Activated CD4-positive, alpha-beta T cell treated with anti-CD3 and anti-CD28 coated beads, Interleukin-2, amount 10 ng/mL, durations not matched to agents 7 days and 5 days (primary cell): ENCODE data around the gene C19orf25. TPM values are rescaled to one million over a fixed set of nuclear protein-coding genes. Genes with fewer than 3 reads are reported as not detected.
"Not testable (repeated sequence)": the region's sequence is repeated elsewhere in the genome, so short reads cannot be mapped to it uniquely, and the experiment has no call there.

Source experiments
- CTCF ChIA-PET: fragments of 350-600 bp; sonication (Branson Sonifier 250); formaldehyde crosslinking; loops from one replicate; lab custom pipeline; 2021; ENCODE audit warnings: antibody characterized with exemption; lab: Charles Lee
- POLR2A ChIA-PET: fragments of 350-600 bp; sonication (Branson Sonifier 250); formaldehyde crosslinking; loops from one replicate; lab custom pipeline; 2021; ENCODE audit warnings: antibody characterized with exemption; lab: Charles Lee
- DNase-seq: peaks from one replicate; pipeline ENCODE4 v3.0.0-alpha.2; 2020
- H3K27ac Mint-ChIP-seq: one replicate; pipeline ENCODE4 v1.8.0; 2021; ENCODE audit warnings: mild to moderate bottlenecking, moderate library complexity, mixed read lengths
- H3K27me3 Mint-ChIP-seq: one replicate; pipeline ENCODE4 v1.8.0; 2021; ENCODE audit warnings: mixed read lengths
- H3K36me3 Mint-ChIP-seq: one replicate; pipeline ENCODE4 v1.8.0; 2021; ENCODE audit warnings: low read depth, mixed read lengths
- H3K4me1 Mint-ChIP-seq: one replicate; pipeline ENCODE4 v1.8.0; 2021; ENCODE audit warnings: mixed read lengths
- H3K4me3 Mint-ChIP-seq: one replicate; pipeline ENCODE4 v1.8.0; 2021; ENCODE audit warnings: mild to moderate bottlenecking, moderate library complexity, mixed read lengths
- H3K9me3 Mint-ChIP-seq: one replicate; pipeline ENCODE4 v1.8.0; 2021; ENCODE audit warnings: mixed read lengths
- total RNA-seq, 2 experiments: library from RNA; stranded (reverse); gene quantifications; one replicate each; pipeline ENCODE4 v1.2.3, GENCODE V29; 2021

C19orf25 gene
- total RNA-seq, 2 experiments from 2014 or later = 33.2 to 40.7 TPM

DNA sequence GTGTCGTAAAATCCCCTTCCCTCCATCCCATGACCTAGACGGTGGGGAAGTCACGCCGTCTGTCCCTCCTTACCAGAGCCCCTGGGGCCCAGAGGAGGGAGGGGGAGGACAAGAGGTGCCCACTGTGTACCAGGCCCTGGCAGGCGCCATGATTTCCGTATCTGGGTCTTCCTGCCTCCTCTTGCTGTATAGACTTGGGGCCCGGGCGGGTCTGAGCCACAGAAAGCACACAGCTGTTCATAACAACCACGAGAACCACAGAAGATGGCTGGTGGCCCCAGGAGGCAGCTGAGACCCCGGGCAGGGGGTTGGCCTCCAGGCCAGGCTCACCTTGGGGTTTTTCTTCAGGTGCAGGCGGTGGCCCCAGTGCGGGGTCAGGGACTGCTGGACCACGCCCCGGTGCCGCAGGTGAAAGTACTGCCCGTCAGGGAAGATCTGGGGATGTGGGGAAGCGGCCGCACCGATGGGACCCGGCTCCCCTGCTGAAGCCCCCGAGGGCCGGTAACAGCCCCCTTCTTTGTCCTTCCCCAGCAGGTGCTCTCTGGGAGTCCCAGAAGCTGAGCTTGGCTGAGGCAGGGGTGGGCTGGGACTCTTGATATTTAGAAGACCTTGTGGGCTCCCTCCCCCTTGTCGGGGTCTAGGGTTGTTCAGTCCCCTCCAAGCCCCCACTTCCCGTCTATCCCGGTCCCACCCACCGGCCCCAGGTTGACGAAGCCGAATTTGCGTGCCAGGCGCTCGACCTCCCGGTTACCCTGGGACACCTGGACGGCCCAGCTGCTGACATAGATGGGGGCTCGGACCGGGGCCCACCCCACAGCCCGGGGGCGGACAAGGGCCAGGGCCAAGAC lies 10.7 kb upstream of the C19orf25 start:
- Mint-ChIP-seq H3K36me3 (no peaks in the 10 kb centered on the region), H3K9me3 (no peaks in the 10 kb centered on the region), H3K27me3 (peaks cover 15% of the 10 kb centered on the region), H3K4me3 (peak overlapping the region; percentile 65), H3K27ac (peak overlapping the region; percentile 79), H3K4me1 (peaks cover 16% of the 10 kb centered on the region)
- ChIA-PET CTCF (interaction anchor here (1.2 to 3.1 kb wide), 2 partner anchors 12 kb away, joined by 4 to 8 read pairs; no protein-coding TSS in a partner anchor), POLR2A (no interaction called here)
- DNase-seq = peak; percentile 38

- H3K27me3 Mint-ChIP-seq = peaks cover 15% of the 10 kb centered on the region
- POLR2A ChIA-PET = no interaction called here
- no peaks in the 10 kb centered on the region for H3K9me3 Mint-ChIP-seq
Observed at GRCh38 chr19:1488282-1488601, 9.2 kb upstream of the C19orf25 start.

DNA sequence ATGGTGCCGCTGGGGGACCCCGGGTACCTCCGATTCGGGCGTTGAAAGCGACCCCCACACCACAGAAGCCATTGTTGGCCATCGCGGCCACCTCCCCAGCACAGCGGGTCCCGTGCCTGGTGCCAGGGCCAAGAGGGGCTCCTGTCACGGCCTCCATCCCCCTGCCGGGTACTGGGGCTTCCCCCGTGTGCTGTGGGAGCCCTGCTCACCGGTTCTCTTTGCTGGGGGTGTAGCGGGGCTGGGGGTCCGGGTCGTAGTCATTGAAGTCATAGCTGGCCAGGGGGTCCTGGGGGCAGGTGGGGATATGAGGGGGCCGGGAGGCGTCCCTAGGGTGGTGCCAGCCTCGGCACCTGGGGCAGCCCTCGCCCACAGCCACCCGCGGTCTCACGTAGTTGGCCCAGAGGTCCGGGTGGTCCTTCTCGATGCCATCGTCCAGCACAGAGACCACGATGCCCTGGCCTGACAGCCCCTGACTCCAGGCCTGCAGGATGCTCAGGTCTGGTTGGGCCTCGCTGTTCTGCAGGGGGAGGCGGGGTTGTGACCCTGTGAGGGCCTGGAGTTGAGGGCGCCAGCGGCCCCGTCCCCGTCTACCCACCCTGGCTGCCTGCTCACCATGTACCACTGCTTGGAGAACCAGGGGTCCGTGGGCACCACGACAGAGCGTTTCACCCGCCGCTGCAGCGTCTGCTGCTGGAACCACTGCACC lies 8.7 kb upstream of the C19orf25 start:
- Mint-ChIP-seq H3K27me3 (peaks cover 10% of the 10 kb centered on the region), H3K9me3 (no peaks in the 10 kb centered on the region), H3K36me3 (no peaks in the 10 kb centered on the region), H3K27ac (no peak overlapping the region), H3K4me1 (peaks cover 16% of the 10 kb centered on the region), H3K4me3 (no peak overlapping the region)
- ChIA-PET POLR2A (no interaction called here), CTCF (interaction anchor here (1.3 kb wide), 1 partner anchor 221 kb away, joined by 3 read pairs; no protein-coding TSS in a partner anchor)
- DNase-seq = no peak

More at GRCh38 chr19:1488282-1488601, 9.2 kb upstream of the C19orf25 start:
- Mint-ChIP-seq H3K36me3 (no peaks in the 10 kb centered on the region), H3K4me3 (no peak overlapping the region), H3K27ac (no peak overlapping the region), H3K4me1 (peaks cover 16% of the 10 kb centered on the region)
- no peak for DNase-seq
- CTCF ChIA-PET = interaction anchor here (1.3 kb wide), 1 partner anchor 222 kb away, joined by 3 read pairs; no protein-coding TSS in a partner anchor

DNA sequence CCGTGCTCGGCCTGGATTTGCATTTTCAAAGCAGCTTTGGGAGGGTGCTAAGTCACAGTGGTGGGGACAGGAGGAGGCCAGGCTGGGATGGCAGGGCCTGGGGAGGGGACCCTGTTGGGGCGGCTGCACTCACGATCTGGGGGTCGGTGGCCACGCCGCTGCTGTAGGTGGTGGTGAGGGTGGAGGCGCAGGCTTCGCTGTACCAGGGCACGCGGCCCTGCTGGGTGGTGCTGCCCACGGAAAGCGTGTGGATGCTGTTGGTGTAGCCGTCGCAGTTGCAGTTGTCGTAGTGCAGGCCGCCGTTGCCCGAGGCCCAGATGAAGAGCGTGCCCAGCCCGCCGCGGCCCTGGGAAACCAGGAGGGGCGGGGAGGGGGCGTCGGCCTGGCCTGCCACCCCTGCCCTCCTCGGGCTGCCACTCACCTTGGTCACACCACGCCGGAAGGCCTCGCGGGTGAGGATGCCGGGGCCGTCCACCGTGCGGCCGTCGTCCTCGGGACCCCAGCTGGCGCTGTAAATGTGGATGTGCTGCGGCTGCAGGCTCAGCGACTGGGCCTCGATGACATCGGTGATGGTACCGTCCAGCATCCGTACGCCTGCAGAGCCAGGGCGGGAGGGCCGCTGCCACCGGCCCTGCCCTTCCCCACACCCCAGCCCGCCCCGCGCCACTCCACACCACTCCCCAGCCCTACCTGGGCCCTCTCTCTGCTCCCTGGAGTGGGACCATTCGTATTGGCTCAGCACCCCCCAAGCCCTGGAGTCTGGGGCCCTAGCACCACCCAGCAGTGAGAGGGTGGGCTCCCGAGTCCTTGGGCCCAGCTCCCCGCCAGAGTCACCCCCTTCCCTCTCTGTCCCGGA lies 7.9 kb upstream of the C19orf25 start:
- Mint-ChIP-seq H3K27me3 (peaks cover 4% of the 10 kb centered on the region), H3K9me3 (no peaks in the 10 kb centered on the region), H3K4me1 (peaks cover 15% of the 10 kb centered on the region), H3K36me3 (no peaks in the 10 kb centered on the region), H3K27ac (no peak overlapping the region), H3K4me3 (no peak overlapping the region)
- DNase-seq = no peak
- ChIA-PET CTCF (no interaction called here), POLR2A (no interaction called here)

DNA sequence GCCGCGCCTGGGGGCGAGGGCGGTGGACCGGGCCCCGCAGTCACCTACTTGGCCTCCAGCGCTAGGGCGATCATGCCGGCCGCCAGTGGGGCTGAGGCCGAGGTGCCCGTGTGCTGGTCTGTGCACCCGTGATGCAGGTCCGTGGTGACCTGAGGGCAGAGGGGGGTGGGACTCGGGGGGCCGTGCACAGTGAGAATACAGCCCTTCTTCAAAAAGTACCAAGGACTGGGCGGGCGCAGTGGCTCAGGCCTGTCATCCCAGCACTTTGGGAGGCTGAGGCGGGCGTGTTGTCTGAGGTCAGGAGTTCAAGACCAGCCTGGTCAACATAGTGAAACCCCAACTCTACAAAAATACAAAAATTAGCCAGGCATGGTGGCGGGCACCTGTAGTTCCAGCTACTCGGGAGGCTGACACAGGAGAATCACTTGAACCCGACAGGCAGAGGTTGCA lies 5.0 kb upstream of the C19orf25 start:
- H3K36me3 Mint-ChIP-seq = peaks cover 2% of the 10 kb centered on the region
- DNase-seq = no peak
- H3K27ac Mint-ChIP-seq = no peak overlapping the region
- H3K4me3 Mint-ChIP-seq = no peak overlapping the region
- no peaks in the 10 kb centered on the region for H3K27me3 Mint-ChIP-seq
- POLR2A ChIA-PET = no interaction called here
- H3K4me1 Mint-ChIP-seq = peaks cover 8% of the 10 kb centered on the region
- H3K9me3 Mint-ChIP-seq = no peaks in the 10 kb centered on the region
- CTCF ChIA-PET = no interaction called here

- POLR2A ChIA-PET = no interaction called here
- Mint-ChIP-seq H3K9me3 (no peaks in the 10 kb centered on the region), H3K27me3 (no peaks in the 10 kb centered on the region), H3K4me1 (peaks cover 9% of the 10 kb centered on the region), H3K36me3 (peaks cover 3% of the 10 kb centered on the region), H3K4me3 (no peak overlapping the region), H3K27ac (no peak overlapping the region)
- no peak for DNase-seq
- CTCF ChIA-PET = no interaction called here
Observed at GRCh38 chr19:1483131-1483978, 4.3 kb upstream of the C19orf25 start.

DNA sequence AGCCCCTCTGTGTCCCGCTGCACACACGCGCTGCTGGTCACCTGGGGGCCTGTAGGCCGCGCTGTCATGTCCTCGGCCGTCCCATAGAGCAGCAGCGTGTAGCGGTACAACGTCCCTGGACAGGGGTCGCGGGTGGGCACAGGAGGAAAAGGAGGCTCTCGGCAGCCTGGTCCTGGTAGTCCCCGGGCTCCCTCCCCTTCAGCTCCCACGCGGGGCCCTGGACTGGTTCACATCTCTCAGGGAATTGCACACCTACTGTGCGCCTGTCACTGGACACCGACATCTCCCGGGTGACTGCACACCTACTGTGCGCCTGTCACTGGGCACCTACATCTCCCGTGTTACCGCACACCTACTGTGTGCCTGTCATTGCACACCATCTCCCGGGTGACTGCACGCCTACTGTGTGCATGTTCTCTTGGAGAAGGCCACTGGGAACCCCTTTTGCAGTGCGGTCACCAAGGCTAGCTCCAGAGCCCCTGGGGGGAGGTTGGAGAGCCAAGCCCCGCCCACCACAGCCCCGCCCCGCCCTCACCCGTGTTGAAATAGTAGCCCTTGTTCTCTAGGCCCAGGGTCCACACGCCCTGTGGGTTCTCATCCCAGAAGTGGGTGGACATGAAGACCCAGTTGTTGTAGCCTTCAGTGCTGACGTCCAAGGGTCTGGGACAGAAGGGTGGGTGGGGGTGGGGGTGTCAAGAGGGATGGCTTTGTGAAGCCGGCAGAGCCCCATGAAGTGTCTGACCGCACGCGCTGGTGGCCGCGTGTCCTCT lies 3.5 kb upstream of the C19orf25 start:
- Mint-ChIP-seq H3K36me3 (peaks cover 3% of the 10 kb centered on the region), H3K9me3 (no peaks in the 10 kb centered on the region)

GRCh38 chr19:1481893-1482360 lies 2.9 kb upstream of the C19orf25 start:
- no peaks in the 10 kb centered on the region for H3K9me3 Mint-ChIP-seq
- H3K4me3 Mint-ChIP-seq = no peak overlapping the region
- H3K27me3 Mint-ChIP-seq = no peaks in the 10 kb centered on the region
- POLR2A ChIA-PET = no interaction called here
- peaks cover 21% of the 10 kb centered on the region for H3K4me1 Mint-ChIP-seq
- CTCF ChIA-PET = no interaction called here
- no peak overlapping the region for H3K27ac Mint-ChIP-seq
- peaks cover 3% of the 10 kb centered on the region for H3K36me3 Mint-ChIP-seq
- DNase-seq = no peak

More for the DNA sequence above, 3.5 kb upstream of the C19orf25 start:
- H3K27me3 Mint-ChIP-seq = no peaks in the 10 kb centered on the region
- H3K27ac Mint-ChIP-seq = no peak overlapping the region
- CTCF ChIA-PET = no interaction called here
- H3K4me3 Mint-ChIP-seq = no peak overlapping the region
- POLR2A ChIA-PET = no interaction called here
- no peak for DNase-seq
- peaks cover 16% of the 10 kb centered on the region for H3K4me1 Mint-ChIP-seq

- ChIA-PET CTCF (interaction anchor here (0.9 kb wide), 1 partner anchor 9 kb away, joined by 3 read pairs; the partner anchor contains the start of gene REEP6), POLR2A (no interaction called here)
- Mint-ChIP-seq H3K4me3 (no peak overlapping the region), H3K27ac (no peak overlapping the region), H3K27me3 (no peaks in the 10 kb centered on the region), H3K4me1 (peaks cover 22% of the 10 kb centered on the region), H3K36me3 (peaks cover 3% of the 10 kb centered on the region), H3K9me3 (no peaks in the 10 kb centered on the region)
- no peak for DNase-seq
Observed at GRCh38 chr19:1481224-1481892, 2.3 kb upstream of the C19orf25 start.

- DNase-seq, H3K27ac Mint-ChIP-seq, H3K27me3 Mint-ChIP-seq, POLR2A ChIA-PET, H3K9me3 Mint-ChIP-seq, H3K36me3 Mint-ChIP-seq: not testable (repeated sequence)
- Mint-ChIP-seq H3K4me3 (peak overlapping the region; percentile 51), H3K4me1 (peaks cover 27% of the 10 kb centered on the region)
- CTCF ChIA-PET = interaction anchor here (0.6 to 1.1 kb wide), 5 partner anchors 8 to 943 kb away, joined by 3 to 4 read pairs (median 3); no protein-coding TSS in a partner anchor
Observed at GRCh38 chr19:1477056-1477455, 2.0 kb downstream of the C19orf25 start.
